Natural killer cell treated with Interleukin-12 subunit alpha and Interleukin-12 subunit beta and Interleukin-15 and Interleukin-18, amount 100 ng/mL, for 72 hours (primary cell): ENCODE data around the gene NFATC2. TPM values are rescaled to one million over a fixed set of nuclear protein-coding genes. Genes with fewer than 3 reads are reported as not detected.

Experiments
- ATAC-seq, 2 donors: fragments of 150-1000 bp; cut with Tn5 transposase in 1 of 2; sonication (Bioruptor Pico), chemical (Tn5 transposase) in 1 of 2; 2 replicates each; pipeline ENCODE4 v1.10.0; 2021
- DNase-seq: peaks from one replicate; pipeline ENCODE4 v3.0.0; 2022; ENCODE audit warnings: low spot score
- H3K27ac Mint-ChIP-seq, 2 donors: 1 replicate in 1 of 2; 2 replicates in 1 of 2; pipeline ENCODE4 v1.8.0; 2022; ENCODE audit warnings: mixed read lengths in 2 of 2, mild to moderate bottlenecking in 1 of 2, moderate library complexity in 1 of 2
- H3K27me3 Mint-ChIP-seq, 2 donors: 1 replicate in 1 of 2; 2 replicates in 1 of 2; pipeline ENCODE4 v1.8.0; 2022; ENCODE audit warnings: mixed read lengths in 2 of 2
- H3K36me3 Mint-ChIP-seq: one replicate; pipeline ENCODE4 v1.8.0; 2022; ENCODE audit warnings: mixed read lengths
- H3K4me1 Mint-ChIP-seq, 2 donors: 1 replicate in 1 of 2; 2 replicates in 1 of 2; pipeline ENCODE4 v1.8.0; 2022; ENCODE audit warnings: low read depth in 2 of 2, mixed read lengths in 2 of 2, mild to moderate bottlenecking in 1 of 2
- H3K4me3 Mint-ChIP-seq: one replicate; pipeline ENCODE4 v1.8.0; 2022; ENCODE audit warnings: mixed read lengths
- H3K9me3 Mint-ChIP-seq: 2 replicates; pipeline ENCODE4 v1.8.0; 2022; ENCODE audit warnings: mixed read lengths
- total RNA-seq, 2 donors: library from RNA; stranded (reverse); gene quantifications; one replicate each; pipeline ENCODE4 v1.2.3, GENCODE V29; 2022

The NFATC2 gene
- total RNA-seq, 2 donors from 2014 or later, result 83.3 to 97.1 TPM

DNA sequence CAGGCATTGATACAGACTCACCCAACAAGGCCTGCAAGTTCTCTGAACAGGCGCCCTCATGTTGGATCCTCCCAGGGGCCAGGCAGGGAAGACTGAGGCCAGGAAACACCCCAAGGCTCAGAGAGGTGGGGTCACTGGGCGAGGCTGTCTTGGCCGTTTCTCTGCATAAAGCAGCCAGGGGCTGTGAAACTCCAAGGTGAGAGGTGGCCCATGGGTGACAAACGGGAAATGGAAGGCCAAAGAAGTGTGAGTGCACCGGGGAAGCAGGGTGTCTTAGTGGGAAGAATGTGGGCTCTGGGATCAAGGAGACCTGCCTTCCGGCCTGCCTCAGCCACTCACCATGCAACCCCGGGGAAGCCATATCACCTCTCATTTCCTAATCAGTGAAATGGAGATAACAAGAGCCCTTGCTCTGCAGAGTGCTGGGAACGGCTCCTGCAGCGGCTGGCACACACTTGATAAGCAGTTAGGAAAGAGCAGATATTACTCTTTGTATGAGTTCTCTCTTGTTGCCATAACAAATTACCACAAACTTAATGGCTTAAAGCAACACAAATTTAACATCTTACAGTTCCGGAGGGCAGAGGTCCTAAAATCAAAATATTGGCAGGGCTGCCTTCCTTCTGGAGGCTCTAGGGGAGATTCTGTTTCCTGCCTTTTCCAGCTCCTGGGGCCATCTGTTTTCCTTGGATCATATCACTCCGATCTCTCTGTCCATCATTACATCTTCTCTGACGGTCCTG lies 168.6 kb downstream of the NFATC2 start:
- peak overlapping the region; percentile 46 to 56 for H3K27ac Mint-ChIP-seq
- no peaks in the 10 kb centered on the region for H3K36me3 Mint-ChIP-seq
- no peak overlapping the region for H3K4me3 Mint-ChIP-seq
- DNase-seq (no peak), ATAC-seq (no peak)
- peaks cover 26 to 44% of the 10 kb centered on the region in 2 donors for H3K4me1 Mint-ChIP-seq
- no peaks in the 10 kb centered on the region for H3K27me3 Mint-ChIP-seq
- H3K9me3 Mint-ChIP-seq, result no peaks in the 10 kb centered on the region

DNA sequence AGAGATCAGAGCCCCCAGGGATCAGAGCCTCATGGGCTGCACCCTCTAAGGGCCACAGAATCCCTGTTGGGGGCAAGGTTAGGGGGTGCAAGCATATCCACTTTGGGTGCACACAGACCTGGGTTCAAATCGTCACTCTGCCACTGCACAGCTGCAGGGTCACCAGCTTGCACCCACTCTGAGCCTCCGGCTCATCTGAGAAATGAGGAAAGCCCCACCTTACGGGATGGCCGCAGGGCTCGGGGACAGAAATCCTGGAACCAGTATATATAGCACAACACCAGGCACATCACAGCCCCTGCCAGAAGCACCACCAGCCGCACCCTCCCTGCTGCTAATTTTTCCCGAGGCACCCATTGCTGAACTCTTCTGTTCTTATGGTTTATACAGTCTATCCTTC lies 169.6 kb downstream of the NFATC2 start:
- peak overlapping the region in 1 of 2 donors; percentile 2 for H3K27ac Mint-ChIP-seq
- H3K27me3 Mint-ChIP-seq, result peaks cover 0 to 2% of the 10 kb centered on the region in 2 donors

DNA sequence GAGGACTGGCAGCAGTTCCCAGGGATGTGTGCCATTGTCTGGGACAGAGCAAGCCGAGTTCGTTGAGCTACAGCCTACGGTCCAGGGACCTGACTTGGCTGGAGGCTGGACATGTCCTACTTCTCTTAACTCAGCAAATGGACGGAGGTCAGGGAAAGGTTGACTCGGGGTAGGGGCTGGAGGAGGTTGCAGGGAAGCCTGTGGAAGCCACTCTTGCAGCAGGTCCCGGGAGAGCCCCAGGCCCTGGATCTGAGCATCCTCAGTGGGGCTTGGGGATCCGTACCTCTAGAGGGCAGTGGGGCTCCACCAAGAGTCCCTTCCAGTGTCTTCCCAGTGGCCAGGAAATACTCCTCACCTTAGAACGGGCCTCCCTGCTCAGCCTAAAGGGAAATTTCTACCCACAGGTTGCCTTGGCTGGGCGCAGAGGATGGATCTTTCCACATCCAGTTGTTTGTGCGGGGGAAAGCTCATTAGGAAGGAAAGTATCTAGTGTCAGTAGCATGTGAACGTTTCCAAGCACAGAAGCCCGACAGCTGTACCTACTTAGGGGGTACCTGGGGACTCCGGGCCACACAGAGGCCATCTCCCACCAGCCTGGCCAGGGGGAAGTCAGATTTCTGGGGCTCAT lies 170.2 kb downstream of the NFATC2 start:
- DNase-seq, result peak; percentile 67

More for the DNA sequence above, 169.6 kb downstream of the NFATC2 start:
- DNase-seq (no peak), ATAC-seq (no peak)
- H3K4me1 Mint-ChIP-seq, result peaks cover 28 to 47% of the 10 kb centered on the region in 2 donors
- no peaks in the 10 kb centered on the region for H3K9me3 Mint-ChIP-seq
- no peaks in the 10 kb centered on the region for H3K36me3 Mint-ChIP-seq
- H3K4me3 Mint-ChIP-seq, result no peak overlapping the region

DNA sequence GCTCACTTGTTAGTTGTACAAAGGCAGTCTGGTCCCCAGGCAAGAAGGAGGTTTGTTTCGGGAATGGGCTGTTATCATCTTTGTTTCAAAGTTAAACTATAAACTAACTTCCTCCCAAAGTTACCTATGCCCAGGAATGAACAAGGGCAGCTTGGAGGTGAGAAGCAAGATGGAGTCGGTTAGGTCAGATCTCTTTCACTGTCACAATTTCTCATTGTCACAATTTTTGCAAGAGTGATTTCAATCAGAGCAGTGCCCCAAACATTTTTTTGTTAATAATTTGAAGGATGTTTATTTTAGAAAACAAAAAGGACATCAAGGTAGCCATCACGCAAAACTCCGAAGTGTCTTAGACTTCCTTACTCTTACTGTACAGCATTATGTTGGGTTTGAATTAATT lies 170.8 kb downstream of the NFATC2 start:
- no peaks in the 10 kb centered on the region for H3K36me3 Mint-ChIP-seq
- peak overlapping the region in 1 of 2 donors; percentile 65 for H3K27ac Mint-ChIP-seq
- H3K4me1 Mint-ChIP-seq, result peaks cover 26 to 39% of the 10 kb centered on the region in 2 donors
- H3K27me3 Mint-ChIP-seq, result peaks cover 0 to 2% of the 10 kb centered on the region in 2 donors
- no peak overlapping the region for H3K4me3 Mint-ChIP-seq
- H3K9me3 Mint-ChIP-seq, result no peaks in the 10 kb centered on the region
- DNase-seq (no peak), ATAC-seq (no peak)

More for the DNA sequence above, 170.2 kb downstream of the NFATC2 start:
- peak overlapping the region in 1 of 2 donors; percentile 65 for H3K27ac Mint-ChIP-seq
- no peaks in the 10 kb centered on the region for H3K9me3 Mint-ChIP-seq
- no peaks in the 10 kb centered on the region for H3K36me3 Mint-ChIP-seq
- peak; percentile 79 to 86 for ATAC-seq
- H3K4me1 Mint-ChIP-seq, result peaks cover 26 to 43% of the 10 kb centered on the region in 2 donors
- H3K4me3 Mint-ChIP-seq, result no peak overlapping the region
- peaks cover 0 to 2% of the 10 kb centered on the region in 2 donors for H3K27me3 Mint-ChIP-seq

DNA sequence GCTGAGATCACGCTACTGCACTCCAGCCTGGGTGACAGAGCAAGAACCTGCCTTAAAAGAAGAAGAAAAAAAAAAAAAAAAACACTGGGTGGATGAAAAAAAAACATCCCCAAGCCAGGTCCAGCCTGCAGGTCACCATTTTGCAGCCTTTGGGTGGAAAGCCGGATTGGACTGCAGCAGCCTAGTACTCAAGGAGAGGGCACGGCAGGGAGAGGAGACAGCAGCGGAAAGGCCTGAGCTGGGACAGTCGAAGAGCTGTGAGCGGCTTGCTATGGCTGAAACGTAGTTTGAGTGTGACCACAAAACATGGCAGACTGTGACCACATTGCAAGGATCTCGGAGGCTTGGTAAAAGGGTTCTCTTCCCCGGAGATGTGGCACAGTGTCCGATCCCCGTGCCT lies 173.0 kb downstream of the NFATC2 start:
- H3K9me3 Mint-ChIP-seq, result no peaks in the 10 kb centered on the region
- H3K36me3 Mint-ChIP-seq, result no peaks in the 10 kb centered on the region
- no peak overlapping the region for H3K4me3 Mint-ChIP-seq
- no peak for ATAC-seq
- no peak overlapping the region for H3K27ac Mint-ChIP-seq
- H3K4me1 Mint-ChIP-seq, result peaks cover 20 to 23% of the 10 kb centered on the region in 2 donors
- DNase-seq, result no peak
- H3K27me3 Mint-ChIP-seq, result peaks cover 0 to 2% of the 10 kb centered on the region in 2 donors

DNA sequence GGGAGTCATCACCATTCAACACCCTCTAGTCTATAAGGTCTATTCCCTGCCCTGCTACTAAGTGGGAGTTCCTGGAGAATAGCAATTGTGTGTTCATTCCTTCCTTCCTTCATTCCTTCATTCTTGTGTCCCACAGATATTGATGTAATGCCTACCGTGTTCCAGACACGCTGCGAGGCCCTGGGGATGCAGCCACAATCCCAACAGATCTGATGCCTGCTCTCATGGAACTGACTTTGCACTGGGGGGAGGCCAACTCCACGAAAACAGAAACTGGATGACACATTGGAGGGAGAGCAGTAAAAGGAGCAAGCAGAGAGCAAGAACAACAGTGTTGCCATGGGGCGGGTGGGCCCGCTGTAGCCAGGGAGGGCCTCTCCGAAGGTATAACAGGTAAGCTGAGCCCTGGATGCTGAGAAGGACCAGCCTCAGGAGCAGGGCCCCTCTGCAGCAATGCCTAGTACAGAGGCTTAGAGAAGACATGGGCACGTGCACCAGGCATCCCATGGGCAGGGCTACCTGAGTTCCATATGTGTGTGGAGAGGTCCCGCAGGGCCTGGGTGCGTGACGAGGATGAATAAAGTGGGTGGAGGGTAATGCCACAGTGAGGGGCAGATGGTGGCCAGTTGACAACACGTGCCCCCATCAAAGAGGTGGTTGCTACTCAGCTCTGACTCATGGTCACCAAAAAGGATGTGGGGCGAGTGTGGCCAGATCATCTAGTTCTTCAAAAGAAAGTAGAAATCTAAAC lies 173.9 kb downstream of the NFATC2 start:
- H3K27ac Mint-ChIP-seq, result no peak overlapping the region
- peak in 1 of 2 donors; percentile 60 for ATAC-seq
- H3K9me3 Mint-ChIP-seq, result peaks cover 3% of the 10 kb centered on the region
- H3K36me3 Mint-ChIP-seq, result peaks cover 5% of the 10 kb centered on the region
- H3K4me3 Mint-ChIP-seq, result peak overlapping the region; percentile 44
- no peak for DNase-seq
- peaks cover 0 to 2% of the 10 kb centered on the region in 2 donors for H3K27me3 Mint-ChIP-seq
- peaks cover 23% of the 10 kb centered on the region in 2 donors for H3K4me1 Mint-ChIP-seq

DNA sequence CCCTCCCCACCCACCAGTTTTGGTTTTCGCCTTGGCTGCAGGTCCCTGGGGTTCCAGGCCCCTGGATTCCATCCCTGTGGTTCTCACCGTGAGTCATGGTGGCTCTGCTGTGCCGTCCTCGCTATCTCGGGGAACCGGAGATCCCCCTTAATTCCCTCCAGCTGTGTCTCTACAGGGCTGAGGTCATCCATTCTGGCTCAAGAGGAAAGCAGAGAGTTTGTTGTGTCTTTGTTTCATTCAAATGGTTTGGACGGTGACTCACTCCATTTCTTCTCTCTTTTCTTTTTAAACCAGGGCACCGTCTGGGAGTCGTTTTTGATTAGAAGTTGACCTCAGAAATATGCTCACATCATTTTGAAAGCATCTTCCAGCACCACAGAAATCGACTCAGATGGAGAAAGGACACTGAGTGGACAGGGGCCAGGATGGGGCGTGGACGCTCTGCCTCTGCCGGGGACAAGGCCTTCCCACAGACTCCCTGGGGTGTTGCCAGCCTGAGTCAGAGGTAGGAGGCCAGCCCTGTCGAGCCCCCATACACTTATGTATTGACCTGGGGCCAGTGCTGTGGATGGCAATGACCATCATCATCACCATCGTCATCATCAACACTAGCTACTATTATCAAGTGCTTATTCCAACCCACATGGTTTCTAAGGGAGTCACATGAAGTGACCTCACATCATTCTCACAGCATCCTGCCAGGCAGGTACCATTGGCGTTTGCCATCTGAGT lies 176.2 kb downstream of the NFATC2 start:
- no peak for DNase-seq
- peaks cover 25 to 26% of the 10 kb centered on the region in 2 donors for H3K4me1 Mint-ChIP-seq
- no peak overlapping the region for H3K4me3 Mint-ChIP-seq
- peaks cover 0 to 2% of the 10 kb centered on the region in 2 donors for H3K27me3 Mint-ChIP-seq
- H3K27ac Mint-ChIP-seq, result no peak overlapping the region
- H3K36me3 Mint-ChIP-seq, result peaks cover 12% of the 10 kb centered on the region
- ATAC-seq, result no peak
- H3K9me3 Mint-ChIP-seq, result peaks cover 3% of the 10 kb centered on the region

DNA sequence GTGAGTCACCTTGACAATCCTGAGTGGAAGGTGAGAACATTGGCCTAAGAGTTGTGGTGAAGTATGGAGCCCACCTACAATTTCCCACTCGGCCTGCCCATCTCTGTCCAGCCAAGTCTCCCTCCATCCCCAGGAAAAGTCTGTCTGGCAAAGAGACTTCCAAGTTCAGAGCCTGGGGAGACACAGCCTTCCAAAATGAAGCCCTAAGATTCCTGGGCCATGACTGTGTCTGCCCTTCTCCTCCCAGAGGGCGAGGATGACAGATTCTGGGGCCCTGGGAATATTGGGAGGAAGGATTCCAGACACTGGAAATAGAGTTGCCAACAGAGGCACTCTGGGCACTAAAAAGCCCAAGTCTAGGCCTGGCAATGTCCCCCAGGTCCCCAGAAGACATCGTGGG lies 176.8 kb downstream of the NFATC2 start:
- peaks cover 25 to 29% of the 10 kb centered on the region in 2 donors for H3K4me1 Mint-ChIP-seq
- H3K27me3 Mint-ChIP-seq, result peaks cover 0 to 2% of the 10 kb centered on the region in 2 donors
- ATAC-seq (no peak), DNase-seq (no peak)
- no peak overlapping the region for H3K27ac Mint-ChIP-seq
- H3K4me3 Mint-ChIP-seq, result no peak overlapping the region
- peaks cover 3% of the 10 kb centered on the region for H3K9me3 Mint-ChIP-seq
- peaks cover 12% of the 10 kb centered on the region for H3K36me3 Mint-ChIP-seq

DNA sequence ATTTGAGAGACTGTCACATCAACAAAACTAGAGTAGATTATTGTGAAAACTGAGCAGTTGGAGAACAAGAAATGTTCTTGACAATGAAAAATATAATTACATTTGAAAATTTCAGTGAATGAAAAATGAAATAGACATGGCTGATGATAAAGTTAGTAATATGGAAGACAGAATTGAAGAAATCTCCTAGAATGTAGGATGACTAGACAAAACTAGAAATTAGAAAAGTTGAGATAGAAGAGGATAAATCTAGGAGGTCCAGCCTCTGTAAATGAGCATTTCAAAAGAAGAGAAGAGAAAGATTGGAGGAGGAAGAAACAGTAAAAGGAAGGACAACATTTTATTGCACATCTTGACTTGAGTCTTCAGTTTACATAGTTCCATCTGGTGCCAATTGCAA lies 178.7 kb downstream of the NFATC2 start:
- DNase-seq, result no peak
- ATAC-seq, result no peak

DNA sequence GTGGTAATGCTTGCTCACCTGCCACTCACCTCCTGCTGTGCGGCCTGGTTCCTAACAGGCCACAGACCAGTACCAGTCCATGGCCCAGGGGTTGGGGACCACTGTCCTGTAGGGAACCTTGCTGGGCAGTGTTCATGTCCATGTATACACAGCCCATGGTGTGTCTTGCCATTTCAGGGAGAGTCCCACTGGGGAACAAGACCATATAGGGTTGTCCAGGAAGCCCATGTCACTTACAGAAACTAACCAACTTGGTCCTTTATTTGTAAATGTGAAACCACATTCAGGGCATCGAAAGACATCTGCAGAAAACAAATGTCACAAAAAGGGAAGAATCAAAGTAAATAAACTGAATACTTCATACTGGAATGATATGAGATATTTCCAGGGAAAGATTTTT lies 179.1 kb downstream of the NFATC2 start:
- Mint-ChIP-seq H3K4me3 (peak overlapping the region; percentile 0), H3K9me3 (peaks cover 3% of the 10 kb centered on the region), H3K4me1 (peaks cover 15 to 21% of the 10 kb centered on the region in 2 donors), H3K36me3 (peaks cover 12% of the 10 kb centered on the region), H3K27me3 (peaks cover 0 to under 1% of the 10 kb centered on the region in 2 donors), H3K27ac (peak overlapping the region in 1 of 2 donors; percentile 10)
- DNase-seq, result no peak
- ATAC-seq, result peak; percentile 66 to 74

More for the DNA sequence above, 178.7 kb downstream of the NFATC2 start:
- peaks cover 3% of the 10 kb centered on the region for H3K9me3 Mint-ChIP-seq
- peaks cover 0 to 2% of the 10 kb centered on the region in 2 donors for H3K27me3 Mint-ChIP-seq
- peaks cover 20 to 24% of the 10 kb centered on the region in 2 donors for H3K4me1 Mint-ChIP-seq
- H3K4me3 Mint-ChIP-seq, result peak overlapping the region; percentile 0
- peaks cover 12% of the 10 kb centered on the region for H3K36me3 Mint-ChIP-seq
- H3K27ac Mint-ChIP-seq, result peak overlapping the region in 1 of 2 donors; percentile 10

DNA sequence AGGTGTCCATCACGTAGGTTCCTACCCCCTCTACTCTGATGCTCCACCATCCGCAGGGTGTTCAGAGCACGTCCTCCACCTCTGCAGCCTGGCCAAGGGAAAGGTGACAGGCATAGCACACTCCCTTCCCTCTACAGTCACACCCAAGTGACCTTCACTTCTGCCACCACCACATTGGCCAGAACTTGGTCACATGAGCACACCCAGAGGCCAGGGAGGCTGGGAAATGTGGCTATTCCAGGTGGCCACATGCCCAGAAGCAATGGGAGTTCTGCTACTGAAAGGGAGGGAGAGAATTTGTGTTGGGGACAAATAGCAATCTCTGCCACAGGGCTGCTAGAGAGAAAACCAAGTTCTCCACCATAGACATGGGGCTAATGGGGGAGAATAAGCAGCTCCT lies 180.3 kb downstream of the NFATC2 start:
- Mint-ChIP-seq H3K4me3 (no peak overlapping the region), H3K27ac (no peak overlapping the region), H3K9me3 (peaks cover 3% of the 10 kb centered on the region), H3K4me1 (peaks cover 12 to 18% of the 10 kb centered on the region in 2 donors), H3K27me3 (no peaks in the 10 kb centered on the region), H3K36me3 (peaks cover 12% of the 10 kb centered on the region)
- DNase-seq (no peak), ATAC-seq (no peak)

DNA sequence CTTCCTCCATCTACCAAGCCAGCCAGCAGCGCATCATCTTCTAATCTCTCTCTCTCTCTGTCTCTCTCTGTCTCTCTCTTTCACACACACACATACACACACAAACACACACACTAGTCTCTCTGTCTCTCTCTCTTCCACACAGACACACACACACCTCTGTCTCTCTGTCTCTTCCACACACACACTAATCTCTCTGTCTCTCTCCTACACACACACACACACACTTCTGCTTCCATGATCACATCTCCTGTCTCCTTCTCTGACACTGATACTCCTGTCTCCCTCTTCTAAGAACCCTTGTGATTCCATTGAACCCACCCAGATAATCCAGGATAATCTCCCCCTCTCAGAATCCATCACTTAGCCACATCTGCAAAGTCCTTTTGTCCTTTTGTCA lies 181.3 kb downstream of the NFATC2 start:
- peaks cover 12% of the 10 kb centered on the region for H3K36me3 Mint-ChIP-seq
- no peak for ATAC-seq
- H3K4me1 Mint-ChIP-seq, result peaks cover 12 to 18% of the 10 kb centered on the region in 2 donors
- no peak overlapping the region for H3K4me3 Mint-ChIP-seq
- DNase-seq, result no peak
- no peak overlapping the region for H3K27ac Mint-ChIP-seq
- H3K9me3 Mint-ChIP-seq, result peaks cover 3% of the 10 kb centered on the region
- H3K27me3 Mint-ChIP-seq, result no peaks in the 10 kb centered on the region
